Limb (tissue), 2 donors: ENCODE data around the gene ADAT2.
"Not testable (repeated sequence)": the region's sequence is repeated elsewhere in the genome, so short reads cannot be mapped to it uniquely, and the experiment has no call there.

Experiments
- DNase-seq, 2 donors: peaks; one replicate each; pipeline ENCODE4 v3.0.0-alpha.2; 2016; ENCODE audit errors: extremely low spot score in 2 of 2

The ADAT2 gene

GRCh38 chr6:143450453-143451371 lies at the start of gene ADAT2, which contains the start of gene PEX3:
ADAT2 (minus strand) TSS chr6:143450695; CDS start chr6:143450658, 37 bp downstream.
PEX3 (plus strand) TSS chr6:143450805; CDS start chr6:143451043, 238 bp downstream.
- peak; percentile 94 to 95 for DNase-seq

GRCh38 chr6:143498428-143498827 lies 47.9 kb upstream of the ADAT2 start:
- no peak for DNase-seq

GRCh38 chr6:143496974-143497373 lies 46.5 kb upstream of the ADAT2 start:
- DNase-seq: no peak

GRCh38 chr6:143490775-143491174 lies 40.3 kb upstream of the ADAT2 start:
- no peak for DNase-seq

- DNase-seq: no peak
These were observed 39.7 kb upstream of the ADAT2 start for GRCh38 chr6:143490244-143490643.

GRCh38 chr6:143486752-143487151 lies 36.3 kb upstream of the ADAT2 start:
- DNase-seq: no peak

GRCh38 chr6:143485967-143486366 lies 35.5 kb upstream of the ADAT2 start:
- DNase-seq: no peak

GRCh38 chr6:143482593-143482992 lies 32.1 kb upstream of the ADAT2 start:
- no peak for DNase-seq

- no peak for DNase-seq
These were observed 28.1 kb upstream of the ADAT2 start for GRCh38 chr6:143478479-143479062.

- no peak for DNase-seq
These were observed 26.1 kb upstream of the ADAT2 start for GRCh38 chr6:143476545-143476944.

- no peak for DNase-seq
These were observed 21.3 kb upstream of the ADAT2 start for GRCh38 chr6:143471822-143472221.

- not testable (repeated sequence) for DNase-seq
These were observed 18.3 kb upstream of the ADAT2 start for GRCh38 chr6:143468823-143469222.

GRCh38 chr6:143468026-143468425 lies 17.5 kb upstream of the ADAT2 start:
- no peak for DNase-seq

GRCh38 chr6:143465546-143465945 lies 15.1 kb upstream of the ADAT2 start:
- DNase-seq: no peak

GRCh38 chr6:143457563-143458359 lies 7.3 kb upstream of the ADAT2 start:
- DNase-seq: no peak

- DNase-seq: no peak
These were observed 1.0 kb upstream of the ADAT2 start for GRCh38 chr6:143451531-143451930.

- peak; percentile 25 to 34 for DNase-seq
These were observed 612 bp downstream of the ADAT2 start for GRCh38 chr6:143449714-143450452.

- DNase-seq: no peak
These were observed 1.3 kb downstream of the ADAT2 start for GRCh38 chr6:143449082-143449713.

GRCh38 chr6:143447865-143448264 lies 2.6 kb downstream of the ADAT2 start:
- DNase-seq: not testable (repeated sequence)

- no peak for DNase-seq
These were observed 7.4 kb downstream of the ADAT2 start for GRCh38 chr6:143443096-143443495.
